CD14-positive monocyte (primary cell): ENCODE results near the gene UQCRHL. TPM values are rescaled to one million over a fixed set of nuclear protein-coding genes. Genes with fewer than 3 reads are reported as not detected.
"Not testable (repeated sequence)": the region's sequence is repeated elsewhere in the genome, so short reads cannot be mapped to it uniquely, and the experiment has no call there.

Experiments
- DNase-seq, 3 donors: peaks; one replicate each; pipeline ENCODE4 v3.0.0-alpha.2; 2011 to 2022
- H2AFZ ChIP-seq: 2 replicates; pipeline ENCODE4 v1.6.0; 2012; ENCODE audit warnings: mild to moderate bottlenecking, low read depth, low read length, inconsistent platforms; ENCODE audit not compliant: insufficient read depth, poor library complexity, severe bottlenecking
- H3K27ac ChIP-seq, 2 donors: 1 replicate in 1 of 2; 2 replicates in 1 of 2; pipeline ENCODE4 v1.5.1; 2012 to 2013; ENCODE audit warnings: low read length in 2 of 2, control low read depth in 1 of 2, inconsistent platforms in 1 of 2, low read depth in 1 of 2, mild to moderate bottlenecking in 1 of 2
- H3K27me3 ChIP-seq, 2 donors: one replicate each; pipeline versions ENCODE4 v1.6.0 to v1.6.1; 2011 to 2013; ENCODE audit warnings: low read length in 2 of 2; ENCODE audit not compliant: control insufficient read depth in 2 of 2, insufficient read depth in 2 of 2
- H3K36me3 ChIP-seq, 2 donors: replicated peaks in 1 of 2; 1 replicate in 1 of 2; 2 replicates in 1 of 2; pipeline versions ENCODE4 v1.5.1 to v1.6.1; 2012 to 2013; ENCODE audit warnings: low read length in 2 of 2, control low read depth in 1 of 2, inconsistent platforms in 1 of 2, mild to moderate bottlenecking in 1 of 2; ENCODE audit not compliant: insufficient read depth in 2 of 2, control insufficient read depth in 1 of 2
- H3K4me1 ChIP-seq, 2 donors: 1 replicate in 1 of 2; 2 replicates in 1 of 2; pipeline versions ENCODE4 v1.5.1 to v1.6.1; 2012 to 2013; ENCODE audit warnings: low read length in 2 of 2, control low read depth in 1 of 2, inconsistent platforms in 1 of 2, mild to moderate bottlenecking in 1 of 2, moderate library complexity in 1 of 2; ENCODE audit not compliant: insufficient read depth in 2 of 2, control insufficient read depth in 1 of 2
- H3K4me2 ChIP-seq: replicated peaks from 2 replicates; pipeline ENCODE3; 2012; ENCODE audit warnings: low read length, moderate library complexity, mild to moderate bottlenecking; ENCODE audit not compliant: poor library complexity, severe bottlenecking; ENCODE audit errors: extremely low read depth
- H3K4me3 ChIP-seq, 3 experiments: fragments of 200-600 bp in 1 of 3; sonication (generic) in 1 of 3; replicated peaks in 1 of 3; 1 replicate in 2 of 3; 2 replicates in 1 of 3; pipeline ENCODE4 v1.5.1; 2011 to 2013; ENCODE audit warnings: low read length in 3 of 3, mild to moderate bottlenecking in 3 of 3, control low read depth in 2 of 3, low read depth in 2 of 3, inconsistent platforms in 1 of 3, moderate library complexity in 1 of 3
- H3K79me2 ChIP-seq: 2 replicates; pipeline ENCODE4 v1.6.0; 2012; ENCODE audit warnings: mild to moderate bottlenecking, control low read depth, inconsistent platforms, low read length, moderate library complexity; ENCODE audit not compliant: insufficient read depth
- H3K9ac ChIP-seq: 2 replicates; pipeline ENCODE4 v1.6.0; 2017; ENCODE audit warnings: low read length, mild to moderate bottlenecking; ENCODE audit not compliant: insufficient read depth, poor library complexity, severe bottlenecking
- H3K9me3 ChIP-seq, 2 donors: replicated peaks in 1 of 2; 1 replicate in 1 of 2; 2 replicates in 1 of 2; pipeline versions ENCODE4 v1.5.1 to v1.6.1; 2012 to 2013; ENCODE audit warnings: low read length in 2 of 2, control low read depth in 1 of 2; ENCODE audit not compliant: control insufficient read depth in 1 of 2, insufficient read depth in 1 of 2
- H4K20me1 ChIP-seq: 2 replicates; pipeline ENCODE4 v1.6.0; 2012; ENCODE audit warnings: mild to moderate bottlenecking, low read length, control low read depth, moderate library complexity; ENCODE audit not compliant: insufficient read depth
- H3K27ac Mint-ChIP-seq, 7 donors: one replicate each; pipeline ENCODE4 v1.8.0; 2020; ENCODE audit warnings: mild to moderate bottlenecking in 7 of 7, mixed read lengths in 7 of 7, moderate library complexity in 6 of 7, inconsistent platforms in 2 of 7
- H3K27me3 Mint-ChIP-seq, 3 donors: one replicate each; pipeline ENCODE4 v1.8.0; 2021 to 2022; ENCODE audit warnings: low read depth in 3 of 3, mild to moderate bottlenecking in 3 of 3, mixed read lengths in 3 of 3, moderate library complexity in 3 of 3, inconsistent platforms in 1 of 3
- H3K36me3 Mint-ChIP-seq, 2 donors: one replicate each; pipeline ENCODE4 v1.8.0; 2020; ENCODE audit warnings: mixed read lengths in 2 of 2, inconsistent platforms in 1 of 2, mild to moderate bottlenecking in 1 of 2
- H3K4me1 Mint-ChIP-seq: one replicate; pipeline ENCODE4 v1.8.0; 2020; ENCODE audit warnings: mild to moderate bottlenecking, mixed read lengths
- H3K4me3 Mint-ChIP-seq, 2 donors: one replicate each; pipeline ENCODE4 v1.8.0; 2020; ENCODE audit warnings: mild to moderate bottlenecking in 2 of 2, mixed read lengths in 2 of 2, moderate library complexity in 1 of 2
- H3K9me3 Mint-ChIP-seq, 7 donors: one replicate each; pipeline ENCODE4 v1.8.0; 2020 to 2022; ENCODE audit warnings: mixed read lengths in 7 of 7, mild to moderate bottlenecking in 6 of 7, moderate library complexity in 6 of 7, inconsistent platforms in 2 of 7
- CTCF ChIP-seq: fragments of 200-600 bp; IDR thresholded peaks from one replicate; pipeline ENCODE4 v1.8.0; 2022; ENCODE audit warnings: antibody characterized with exemption, mild to moderate bottlenecking
- WGBS: methylation state at CpG from one replicate; pipeline ENCODE4 v1.1.5; 2013; ENCODE audit warnings: missing lambda C conversion rate; ENCODE audit not compliant: insufficient coverage; 5-methylcytosine and 5-hydroxymethylcytosine counted together
- intact Hi-C, 2 donors: fragments of 100-400 bp; cut with micrococcal nuclease; formaldehyde crosslinking; loops; one replicate each; pipeline versions ENCODE4 v1.15.0 to v1.15.1; 2023
- polyA plus RNA-seq, 3 donors: library from polyadenylated mRNA; depleted of rRNA in 1 of 3; unstranded in 2 of 3; stranded (reverse) in 1 of 3; fragments of 300-500 nt in 2 of 3; fragments of >200 nt in 1 of 3; fragmentation: Illumina TruSeq in 2 of 3; gene quantifications; 1 replicate in 2 of 3; 2 replicates in 1 of 3; pipeline ENCODE4 v1.2.3, GENCODE V29; 2012 to 2021

The UQCRHL gene
- polyA plus RNA-seq, 3 donors = 1.0 to 1.3 (median 1.0) TPM

DNA sequence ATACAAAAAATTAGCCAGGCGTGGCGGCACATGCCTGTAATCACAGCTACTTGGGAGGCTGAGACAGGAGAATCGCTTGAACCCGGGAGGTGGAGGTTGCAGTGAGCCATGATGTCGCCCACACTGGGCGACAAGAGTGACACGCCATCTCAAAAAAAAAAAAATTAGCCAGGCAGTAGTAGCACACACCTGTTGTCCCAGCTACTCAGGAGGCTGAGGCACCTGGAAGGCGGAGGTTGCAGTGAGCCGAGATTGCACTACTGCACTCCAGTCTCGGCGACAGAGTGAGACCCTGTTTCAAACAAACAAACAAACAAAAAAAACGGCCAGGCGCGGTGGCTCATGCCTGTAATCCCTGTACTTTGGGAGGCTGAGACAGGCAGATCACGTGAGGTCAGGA, 20.1 kb upstream of the UQCRHL start:
- intact Hi-C loops, H3K4me2 ChIP-seq, H3K9ac ChIP-seq, H2AFZ ChIP-seq, H3K27ac ChIP-seq, H3K36me3 ChIP-seq, H3K27me3 ChIP-seq, H3K36me3 Mint-ChIP-seq, H4K20me1 ChIP-seq, DNase-seq, H3K27me3 Mint-ChIP-seq, H3K9me3 ChIP-seq, H3K4me3 ChIP-seq, H3K9me3 Mint-ChIP-seq, H3K4me3 Mint-ChIP-seq: not testable (repeated sequence)
- Mint-ChIP-seq H3K4me1 (peaks cover 58% of the 10 kb centered on the region), H3K27ac (peak overlapping the region in 1 of 7 donors; percentile 36)
- peaks cover 39% of the 10 kb centered on the region for H3K79me2 ChIP-seq
- 100% methylated on average over 4 of the region's 15 CpGs for WGBS
- H3K4me1 ChIP-seq = peaks cover 66 to 81% of the 10 kb centered on the region in 2 donors

DNA sequence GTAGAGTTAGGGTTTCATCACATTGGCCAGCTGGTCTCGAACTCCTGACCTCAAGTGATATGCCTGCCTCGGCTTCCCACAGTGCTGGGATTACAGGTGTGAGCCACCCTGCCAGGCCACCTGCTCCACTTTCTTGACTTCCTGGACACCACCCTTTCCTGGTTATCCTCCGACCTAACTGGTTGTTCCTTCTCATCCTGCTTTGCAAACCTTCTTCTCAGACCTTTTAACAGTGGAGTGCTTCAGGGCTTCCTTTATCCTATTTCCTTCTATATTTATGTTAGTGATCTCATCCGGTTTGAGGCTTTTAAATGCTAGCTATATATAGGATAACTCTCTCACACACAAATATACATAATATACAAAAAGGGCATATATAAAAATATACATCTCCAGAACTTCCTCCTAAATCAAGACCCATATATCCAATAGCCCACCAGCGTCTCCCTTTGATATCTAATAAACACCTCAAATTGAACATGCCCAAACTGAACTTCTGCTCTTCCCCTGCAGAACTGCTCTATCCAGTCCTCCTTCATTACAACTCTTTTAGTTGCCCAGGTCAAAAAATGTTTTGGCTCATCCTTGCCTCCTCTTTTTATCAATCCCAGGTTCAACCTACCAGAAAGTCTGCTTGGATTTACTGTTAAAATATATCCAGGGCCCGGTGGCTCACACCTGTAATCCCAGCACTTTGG, 19.5 kb upstream of the UQCRHL start:
- peaks cover 0 to 1% (median 0%) of the 10 kb centered on the region in 3 donors for H3K27me3 Mint-ChIP-seq
- Histone ChIP-seq H3K4me2 (no peak overlapping the region), H4K20me1 (no peaks in the 10 kb centered on the region), H3K79me2 (peaks cover 33% of the 10 kb centered on the region), H3K4me3 (no peak overlapping the region), H3K36me3 (no peaks in the 10 kb centered on the region), H3K4me1 (peaks cover 60 to 75% of the 10 kb centered on the region in 2 donors), H3K9me3 (no peaks in the 10 kb centered on the region), H3K9ac (no peak overlapping the region), H2AFZ (no peak overlapping the region), H3K27ac (no peak overlapping the region), H3K27me3 (no peaks in the 10 kb centered on the region)
- H3K4me3 Mint-ChIP-seq = no peak overlapping the region
- 85% methylated on average over 2 of the region's 6 CpGs for WGBS
- H3K9me3 Mint-ChIP-seq = peaks cover 0 to 1% (median 0%) of the 10 kb centered on the region in 7 donors
- H3K4me1 Mint-ChIP-seq = peaks cover 55% of the 10 kb centered on the region
- peak overlapping the region in 2 of 7 donors; percentile 13 to 24 for H3K27ac Mint-ChIP-seq
- no peak for TF ChIP-seq CTCF
- intact Hi-C loops = no loop called here
- DNase-seq = no peak
- peaks cover 5 to 6% of the 10 kb centered on the region in 2 donors for H3K36me3 Mint-ChIP-seq
